CD4-positive, alpha-beta T cell treated with Interleukin-6 at 100 ng/mL for 8 hours (primary cell): Measurements from ENCODE around the gene SYTL3.

Source experiments
- DNase-seq: peaks from one replicate; pipeline ENCODE4 v3.0.0-alpha.2; 2020; ENCODE audit warnings: mixed read lengths, low spot score

Gene SYTL3

DNA sequence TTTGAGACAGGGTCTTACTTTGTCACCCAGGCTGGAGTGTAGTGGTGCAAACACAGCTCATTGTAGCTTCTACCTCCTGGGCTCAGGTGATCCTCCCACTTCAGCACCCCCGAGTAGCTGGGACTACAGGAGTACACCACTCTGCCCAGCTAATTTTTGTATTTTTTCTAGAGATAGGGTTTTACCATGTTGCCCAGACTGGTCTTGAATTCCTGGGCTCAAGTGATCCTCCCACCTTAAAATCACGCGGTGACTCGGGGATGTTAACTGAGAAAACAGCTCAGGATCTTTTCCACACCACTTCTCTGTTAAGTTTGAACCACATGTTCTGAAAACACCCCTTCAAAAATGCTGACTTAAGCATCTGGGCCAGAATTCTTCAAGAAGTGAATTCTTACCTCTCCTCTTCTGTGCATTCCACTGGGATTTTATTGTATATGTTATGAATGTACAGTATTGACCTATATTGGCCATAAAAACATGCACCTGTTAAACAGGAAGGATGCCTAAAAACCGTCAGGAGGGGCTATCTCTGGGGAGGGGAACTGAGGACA lies 72.4 kb downstream of the SYTL3 start:
- DNase-seq, result no peak

- DNase-seq, result no peak
Measured at GRCh38 chr6:158725704-158726103, 75.8 kb downstream of the SYTL3 start.

GRCh38 chr6:158729906-158730540 lies 80.2 kb downstream of the SYTL3 start:
- DNase-seq, result no peak

- no peak for DNase-seq
Measured at GRCh38 chr6:158730541-158730907, 80.7 kb downstream of the SYTL3 start.

GRCh38 chr6:158735009-158735408 lies 85.2 kb downstream of the SYTL3 start:
- DNase-seq, result no peak

- DNase-seq, result no peak
Measured at GRCh38 chr6:158737082-158737709, 87.3 kb downstream of the SYTL3 start.

DNA sequence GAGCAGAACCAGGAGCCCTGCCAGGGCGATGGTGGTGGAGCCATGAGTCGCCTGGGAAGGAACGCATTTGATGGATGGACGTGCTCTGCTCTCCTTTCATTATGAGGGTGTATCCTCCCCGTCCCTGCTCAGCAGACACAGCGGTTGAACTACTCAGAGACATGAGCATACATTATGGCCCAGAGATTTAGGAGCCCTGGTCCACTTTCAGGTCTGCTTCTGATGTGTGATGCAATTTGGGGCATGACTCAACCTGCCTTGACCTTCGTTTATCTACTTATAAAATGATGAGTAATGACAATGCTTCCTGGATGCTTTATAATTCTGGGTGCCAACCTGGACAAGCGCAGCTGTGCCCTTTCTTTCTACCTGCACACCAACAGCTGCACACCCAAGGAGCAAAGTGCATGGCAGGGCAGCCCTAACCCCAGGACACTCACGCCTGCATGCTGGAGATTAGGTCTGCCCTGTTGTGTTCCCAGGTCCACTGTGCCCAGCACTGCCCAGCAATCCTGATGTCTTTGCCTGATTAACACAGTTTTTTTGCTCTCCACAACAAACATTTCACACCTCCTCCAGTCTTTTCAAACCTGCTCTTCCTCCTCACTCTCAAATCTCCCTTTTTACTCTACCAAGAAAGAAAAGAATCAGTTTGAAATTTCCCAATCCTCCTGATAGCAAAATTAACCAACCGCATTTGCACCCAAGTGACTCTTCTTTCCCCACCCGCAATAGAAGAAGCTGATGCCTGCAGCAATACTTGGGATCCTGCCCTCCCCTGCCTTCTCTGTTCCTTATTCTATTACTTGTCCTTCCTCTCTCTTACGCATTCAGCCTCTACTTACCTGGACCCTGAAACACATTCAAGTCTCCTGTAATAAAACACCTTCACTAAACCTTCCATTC lies 88.1 kb downstream of the SYTL3 start:
- no peak for DNase-seq

- DNase-seq, result no peak
Measured at GRCh38 chr6:158739673-158740072, 89.8 kb downstream of the SYTL3 start.

DNA sequence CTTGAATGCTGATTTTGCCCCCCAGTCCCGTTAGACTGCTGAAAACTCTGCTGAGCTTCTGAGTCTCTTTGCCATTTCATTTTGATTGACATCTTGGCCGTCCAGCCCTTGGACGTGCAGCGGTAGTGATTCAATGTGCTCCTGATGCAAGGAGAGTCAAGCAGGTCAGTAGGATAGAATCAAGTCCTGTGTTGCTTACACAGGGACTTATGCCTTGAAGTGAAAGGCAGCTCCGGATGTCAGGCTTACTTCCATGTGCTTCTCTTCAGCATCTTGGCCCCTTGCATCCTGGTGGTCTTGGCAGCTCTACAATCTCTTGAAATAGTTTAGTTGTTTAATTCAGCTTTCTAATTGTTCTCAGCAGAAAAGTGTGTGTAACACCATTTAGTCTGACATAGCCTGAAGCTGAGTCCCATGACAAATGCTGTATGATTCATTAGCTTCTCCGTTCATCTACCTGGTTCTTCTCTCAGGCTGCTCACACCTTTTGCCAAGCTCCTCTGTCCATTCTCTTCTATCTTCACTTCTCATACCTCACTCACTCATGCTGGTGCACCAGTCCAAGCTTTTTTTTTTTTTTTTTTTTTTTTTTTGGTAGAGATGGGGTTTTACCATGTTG lies 93.3 kb downstream of the SYTL3 start:
- no peak for DNase-seq

- no peak for DNase-seq
Measured at GRCh38 chr6:158744986-158745430, 95.2 kb downstream of the SYTL3 start.

GRCh38 chr6:158751224-158751623 lies 101.4 kb downstream of the SYTL3 start:
- DNase-seq, result no peak

- no peak for DNase-seq
Measured at GRCh38 chr6:158751921-158752320, 102.1 kb downstream of the SYTL3 start.

GRCh38 chr6:158752613-158753012 lies 102.8 kb downstream of the SYTL3 start:
- DNase-seq, result no peak

- DNase-seq, result no peak
Measured at GRCh38 chr6:158753811-158754210, 104.0 kb downstream of the SYTL3 start.

GRCh38 chr6:158754738-158755137 lies 104.9 kb downstream of the SYTL3 start:
- DNase-seq, result no peak

DNA sequence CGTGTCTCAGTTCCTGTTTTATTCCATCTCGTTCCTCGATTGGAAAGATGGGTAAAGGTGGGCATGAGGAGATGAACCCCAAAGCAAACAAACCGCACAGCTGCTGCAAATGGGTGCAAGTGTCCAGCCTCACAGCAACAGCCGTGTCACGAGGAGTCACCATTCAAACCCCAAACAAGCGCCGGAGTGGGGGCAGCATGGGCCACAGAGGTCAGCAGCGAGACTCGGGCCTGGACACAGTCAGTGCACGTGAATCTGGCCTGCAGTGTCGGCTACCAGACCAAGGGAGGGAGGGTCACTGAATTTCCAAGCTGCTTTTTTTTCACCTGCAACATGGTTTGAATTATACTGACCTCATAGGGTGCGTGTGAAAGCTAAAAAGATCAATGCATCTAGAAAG lies 105.8 kb downstream of the SYTL3 start:
- DNase-seq, result no peak

- DNase-seq, result no peak
Measured at GRCh38 chr6:158756126-158756525, 106.3 kb downstream of the SYTL3 start.

DNA sequence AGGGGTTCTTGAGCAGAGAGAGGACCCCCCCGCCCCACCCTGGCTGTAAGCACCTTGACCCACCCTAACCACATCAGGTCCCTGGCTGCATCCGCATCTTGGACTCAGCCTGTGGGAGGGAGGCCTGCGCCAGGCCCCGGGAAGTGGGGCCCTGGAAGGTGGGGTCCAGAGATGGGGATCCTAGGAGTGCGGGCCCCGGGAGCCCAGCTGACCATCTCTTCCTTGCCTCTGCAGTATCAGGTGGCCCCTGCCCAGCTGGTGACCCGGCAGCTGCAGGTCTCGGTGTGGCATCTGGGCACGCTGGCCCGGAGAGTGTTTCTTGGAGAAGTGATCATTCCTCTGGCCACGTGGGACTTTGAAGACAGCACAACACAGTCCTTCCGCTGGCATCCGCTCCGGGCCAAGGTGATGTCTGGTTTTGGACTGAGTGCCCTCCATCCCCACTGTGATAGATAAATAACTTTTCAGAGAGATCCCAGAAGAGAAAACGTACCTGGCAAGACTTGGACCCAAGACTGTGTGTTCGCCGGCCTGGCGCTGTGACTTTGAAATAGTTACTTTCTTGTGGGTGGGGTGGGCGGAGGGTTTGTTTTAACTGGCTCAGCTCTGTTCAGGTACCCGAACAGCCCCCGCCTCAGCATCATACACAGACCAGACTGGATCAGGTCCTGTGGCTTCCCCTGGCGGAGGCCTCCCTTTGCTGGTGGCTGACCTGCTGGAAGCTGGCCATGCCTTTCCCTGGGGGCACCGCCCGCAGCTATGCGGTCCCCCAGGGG lies 107.3 kb downstream of the SYTL3 start:
- no peak for DNase-seq

- no peak for DNase-seq
Measured at GRCh38 chr6:158757753-158758090, 107.9 kb downstream of the SYTL3 start.

DNA sequence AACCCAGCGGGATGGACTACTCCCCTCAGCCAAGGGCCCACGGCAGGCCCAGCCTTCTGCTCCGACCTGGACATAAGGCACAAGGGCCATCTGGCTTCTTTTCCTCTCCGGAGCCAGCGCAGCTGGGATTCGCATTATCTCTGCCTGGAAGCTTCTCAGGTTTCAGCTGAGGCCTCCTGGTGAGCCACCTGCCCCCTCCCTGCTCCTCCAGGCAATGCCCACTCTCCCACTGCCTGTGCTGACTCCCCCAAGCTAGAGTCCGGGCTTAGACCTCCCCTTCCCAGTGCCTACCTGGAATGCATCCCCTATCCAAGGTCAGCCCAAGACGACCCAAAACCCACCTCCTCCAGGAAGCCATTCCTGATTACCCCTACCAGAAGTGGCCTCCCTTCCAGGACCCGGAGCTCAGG lies 108.6 kb downstream of the SYTL3 start:
- no peak for DNase-seq

GRCh38 chr6:158758941-158759479 lies 109.2 kb downstream of the SYTL3 start:
- no peak for DNase-seq
